ENCODE data around the gene RASAL1.

DNA sequence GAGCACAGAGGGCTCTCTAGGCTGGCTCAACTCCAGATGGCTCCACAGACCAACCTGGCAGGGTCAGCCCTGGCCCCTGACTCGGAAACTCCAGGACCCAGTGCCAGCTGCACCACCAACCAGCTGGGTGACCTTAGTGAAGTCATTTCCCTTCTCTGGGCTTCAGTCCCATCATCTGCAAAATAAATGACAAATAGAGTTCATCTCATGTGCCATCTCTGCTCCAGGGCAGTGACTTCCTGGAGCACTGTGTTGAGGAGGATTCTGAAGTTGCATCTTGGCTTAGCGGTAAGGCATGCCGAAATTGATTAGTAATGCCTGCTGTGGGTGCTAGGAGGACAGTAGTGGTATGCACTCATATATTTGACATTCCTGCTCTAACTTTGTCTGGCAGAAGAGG is 47.5 kb downstream of the RASAL1 start:
- TF ChIP-seq POLR2AphosphoS5 (IDR thresholded peaks at IDR 0.05; ENCODE audit: insufficient read depth in 1 of 2, low read depth in 1 of 2) (no peak), POLR2A (IDR thresholded peaks at IDR 0.05) (no peak)
- TF ChIP-seq, protein P1, sequence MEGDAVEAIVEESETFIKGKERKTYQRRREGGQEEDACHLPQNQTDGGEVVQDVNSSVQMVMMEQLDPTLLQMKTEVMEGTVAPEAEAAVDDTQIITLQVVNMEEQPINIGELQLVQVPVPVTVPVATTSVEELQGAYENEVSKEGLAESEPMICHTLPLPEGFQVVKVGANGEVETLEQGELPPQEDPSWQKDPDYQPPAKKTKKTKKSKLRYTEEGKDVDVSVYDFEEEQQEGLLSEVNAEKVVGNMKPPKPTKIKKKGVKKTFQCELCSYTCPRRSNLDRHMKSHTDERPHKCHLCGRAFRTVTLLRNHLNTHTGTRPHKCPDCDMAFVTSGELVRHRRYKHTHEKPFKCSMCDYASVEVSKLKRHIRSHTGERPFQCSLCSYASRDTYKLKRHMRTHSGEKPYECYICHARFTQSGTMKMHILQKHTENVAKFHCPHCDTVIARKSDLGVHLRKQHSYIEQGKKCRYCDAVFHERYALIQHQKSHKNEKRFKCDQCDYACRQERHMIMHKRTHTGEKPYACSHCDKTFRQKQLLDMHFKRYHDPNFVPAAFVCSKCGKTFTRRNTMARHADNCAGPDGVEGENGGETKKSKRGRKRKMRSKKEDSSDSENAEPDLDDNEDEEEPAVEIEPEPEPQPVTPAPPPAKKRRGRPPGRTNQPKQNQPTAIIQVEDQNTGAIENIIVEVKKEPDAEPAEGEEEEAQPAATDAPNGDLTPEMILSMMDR (IDR thresholded peaks at IDR 0.05): no peak
